CD4-positive, alpha-beta T cell treated with Interleukin-2 at 100 ng/mL for 4 hours (primary cell): ENCODE measurements around the gene ADRA1B.
"Not testable (repeated sequence)": the region's sequence is repeated elsewhere in the genome, so short reads cannot be mapped to it uniquely, and the experiment has no call there.

ENCODE experiments used
- DNase-seq: peaks from one replicate; pipeline ENCODE4 v3.0.0-alpha.2; 2020; ENCODE audit warnings: low spot score

ADRA1B gene

GRCh38 chr5:159928122-159928909 is 12.0 kb downstream of the ADRA1B start:
- no peak for DNase-seq

GRCh38 chr5:159929176-159929575 is 12.9 kb downstream of the ADRA1B start:
- DNase-seq = no peak

GRCh38 chr5:159933531-159934485 is 17.5 kb downstream of the ADRA1B start:
- no peak for DNase-seq

- DNase-seq = no peak
Observed at GRCh38 chr5:159935946-159936345, 19.7 kb downstream of the ADRA1B start.

- no peak for DNase-seq
Observed at GRCh38 chr5:159936686-159937329, 20.5 kb downstream of the ADRA1B start.

- DNase-seq = no peak
Observed at GRCh38 chr5:159937580-159937979, 21.3 kb downstream of the ADRA1B start.

DNA sequence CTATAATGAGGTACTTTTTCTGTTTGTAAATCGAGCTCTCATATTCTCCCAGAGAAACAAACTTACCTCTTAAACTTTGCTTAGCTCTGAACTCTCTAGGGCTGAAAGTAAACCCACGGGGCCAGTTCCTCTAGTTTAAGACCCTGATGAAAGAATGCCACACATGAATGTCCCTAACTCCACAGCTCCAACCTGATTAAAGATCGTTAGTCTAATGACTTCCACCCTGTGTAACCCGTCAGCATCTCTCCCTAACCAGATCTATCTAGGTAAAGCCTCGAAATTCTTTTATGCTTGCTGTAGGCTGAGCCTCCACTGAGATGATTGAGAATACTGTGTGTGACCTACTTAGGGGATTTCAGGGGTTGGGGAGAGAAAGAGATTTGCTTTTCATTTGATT is 27.0 kb downstream of the ADRA1B start:
- DNase-seq = no peak

GRCh38 chr5:159944056-159944600 is 27.8 kb downstream of the ADRA1B start:
- no peak for DNase-seq

GRCh38 chr5:159945359-159945758 is 29.1 kb downstream of the ADRA1B start:
- DNase-seq = no peak

- no peak for DNase-seq
Observed at GRCh38 chr5:159947708-159948358, 31.6 kb downstream of the ADRA1B start.

GRCh38 chr5:159951387-159951786 is 35.1 kb downstream of the ADRA1B start:
- DNase-seq = no peak

DNA sequence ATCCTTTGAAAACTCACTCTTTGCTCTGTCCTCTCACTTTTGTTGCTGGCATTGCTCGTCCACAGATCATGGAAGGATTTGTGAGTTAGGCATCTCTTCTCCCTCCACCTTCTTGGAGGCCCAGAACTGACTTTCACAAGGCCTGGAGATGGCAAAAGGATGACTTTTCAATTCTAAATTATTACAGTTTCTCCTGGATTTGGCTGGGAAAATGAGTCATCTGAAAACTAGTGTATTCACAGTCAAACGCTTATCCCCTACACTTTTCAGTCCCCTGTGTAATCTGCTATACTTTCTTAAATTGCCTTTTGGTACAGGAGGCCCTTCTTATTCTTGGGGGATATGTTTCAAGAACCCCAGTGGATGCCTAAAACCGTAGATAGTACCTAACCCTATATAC is 35.6 kb downstream of the ADRA1B start:
- DNase-seq = no peak

DNA sequence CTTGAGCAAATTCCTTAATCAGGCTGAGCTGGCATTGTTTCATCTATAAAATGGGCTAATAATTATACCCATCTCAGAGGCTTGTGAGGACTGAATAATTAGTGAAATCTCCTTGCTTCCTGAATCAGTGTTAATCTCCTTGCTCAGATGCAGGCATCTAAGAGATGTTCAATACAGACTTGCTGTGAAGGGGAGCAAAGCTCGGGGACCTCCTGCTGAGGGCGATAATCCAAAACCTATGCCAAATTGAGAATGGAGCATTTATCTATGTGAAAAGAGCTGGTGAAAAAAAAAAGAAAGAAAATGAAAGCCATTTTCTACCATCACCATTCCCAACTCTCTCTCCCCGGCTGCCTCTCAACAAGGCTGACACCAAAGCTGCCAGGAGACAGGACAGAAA is 37.3 kb downstream of the ADRA1B start:
- DNase-seq = no peak

DNA sequence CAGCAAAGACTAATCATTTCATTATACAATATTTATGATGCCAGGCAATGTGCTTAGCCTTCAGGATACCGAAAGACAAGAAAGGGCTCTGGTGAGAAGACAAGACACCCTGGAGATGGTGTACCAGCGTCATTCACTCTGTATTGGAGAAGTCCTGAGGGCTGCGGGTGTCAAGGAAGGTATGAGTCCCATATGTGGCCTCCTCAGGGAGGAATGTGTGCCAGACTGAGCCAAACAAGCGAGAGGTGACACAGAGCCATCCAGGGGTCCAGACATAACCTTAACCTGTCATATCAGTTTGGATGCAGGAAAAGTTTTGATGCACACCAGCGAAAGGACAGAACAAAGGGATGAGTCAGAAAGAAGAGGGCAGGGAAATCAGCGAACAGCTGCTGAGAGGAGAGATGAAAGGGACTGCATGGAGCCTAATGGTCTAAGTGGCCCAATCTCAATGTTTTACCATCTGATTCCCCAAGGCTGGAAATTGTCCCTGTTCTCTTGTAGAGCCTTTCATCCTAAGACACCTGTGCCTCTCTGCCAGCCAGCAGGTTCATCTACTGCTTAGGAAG is 38.9 kb downstream of the ADRA1B start:
- no peak for DNase-seq

DNA sequence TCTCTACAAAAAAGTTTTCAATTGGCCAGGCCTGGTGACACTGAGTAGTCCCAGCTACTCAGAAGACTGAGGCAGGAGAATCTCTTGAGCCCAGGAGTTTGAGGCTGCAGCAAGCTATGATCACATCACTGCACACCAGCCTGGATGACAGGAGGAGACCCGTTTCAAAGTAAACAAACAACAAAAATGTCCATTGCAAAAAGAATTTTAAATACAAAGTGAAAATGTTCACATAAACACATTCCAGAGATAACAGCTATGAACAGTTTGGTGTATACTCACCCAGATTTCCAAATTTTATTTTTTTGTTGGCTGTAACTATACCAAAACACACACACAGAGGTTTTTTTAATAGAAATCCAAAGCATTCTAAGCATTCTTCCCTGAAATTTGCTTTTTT is 39.8 kb downstream of the ADRA1B start:
- DNase-seq = no peak

- no peak for DNase-seq
Observed at GRCh38 chr5:159961176-159962160, 45.2 kb downstream of the ADRA1B start.

GRCh38 chr5:159962214-159962613 is 45.9 kb downstream of the ADRA1B start:
- no peak for DNase-seq

DNA sequence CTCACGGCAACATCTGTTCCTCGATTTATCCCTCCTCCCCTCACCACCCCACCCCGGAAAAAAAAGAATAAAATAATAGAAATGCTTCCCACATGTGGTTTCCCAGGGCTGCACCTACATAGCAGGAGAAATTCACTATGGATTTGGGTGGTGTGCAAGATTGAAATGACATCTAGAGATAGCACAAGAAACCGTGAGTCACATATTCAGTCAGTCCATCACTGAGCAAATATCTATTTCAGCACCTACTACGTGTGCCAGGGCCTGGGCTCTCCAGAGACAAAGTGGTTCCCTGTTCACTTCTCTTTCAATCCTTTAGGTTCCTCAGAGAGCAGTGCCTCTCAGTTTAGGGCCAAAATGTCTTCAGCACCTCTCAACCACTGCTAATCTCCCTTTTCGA is 47.7 kb downstream of the ADRA1B start:
- no peak for DNase-seq

GRCh38 chr5:159965031-159965837 is 49.0 kb downstream of the ADRA1B start:
- DNase-seq = no peak

GRCh38 chr5:159965838-159966128 is 49.5 kb downstream of the ADRA1B start:
- not testable (repeated sequence) for DNase-seq
